CD8-positive, alpha-beta memory T cell (primary cell): ENCODE measurements around the gene GDPD5. TPM values are rescaled to one million over a fixed set of nuclear protein-coding genes. Genes with fewer than 3 reads are reported as not detected.

Experiments
- CTCF ChIA-PET: fragments of 350-600 bp; sonication (Branson Sonifier 250); formaldehyde crosslinking; loops from one replicate; lab custom pipeline; 2021; ENCODE audit warnings: antibody characterized with exemption; lab: Charles Lee
- POLR2A ChIA-PET: fragments of 350-600 bp; sonication (Branson Sonifier 250); formaldehyde crosslinking; loops from one replicate; lab custom pipeline; 2021; ENCODE audit warnings: antibody characterized with exemption; lab: Charles Lee
- DNase-seq, 5 donors: peaks; one replicate each; pipeline versions ENCODE4 v3.0.0 to v3.0.0-alpha.2; 2020 to 2022; ENCODE audit warnings: mixed read lengths in 1 of 5
- H3K27ac ChIP-seq: one replicate; pipeline ENCODE4 v1.7.0; 2013; ENCODE audit warnings: low read depth, mild to moderate bottlenecking, low read length, moderate library complexity
- H3K27me3 ChIP-seq: 2 replicates; pipeline ENCODE4 v1.7.0; 2013; ENCODE audit warnings: low read length, mild to moderate bottlenecking; ENCODE audit not compliant: insufficient read depth, poor library complexity, severe bottlenecking
- H3K36me3 ChIP-seq: 2 replicates; pipeline ENCODE4 v1.7.0; 2013; ENCODE audit warnings: mild to moderate bottlenecking, low read length, moderate library complexity; ENCODE audit not compliant: insufficient read depth
- H3K4me1 ChIP-seq: 2 replicates; pipeline ENCODE4 v1.7.0; 2013; ENCODE audit warnings: mild to moderate bottlenecking, low read length, moderate library complexity; ENCODE audit not compliant: insufficient read depth
- H3K4me3 ChIP-seq: 2 replicates; pipeline ENCODE4 v1.7.0; 2013; ENCODE audit warnings: mild to moderate bottlenecking, low read length
- H3K9me3 ChIP-seq: 2 replicates; pipeline ENCODE4 v1.7.0; 2013; ENCODE audit warnings: mild to moderate bottlenecking, low read length
- H3K27ac Mint-ChIP-seq, 8 donors: one replicate each; pipeline ENCODE4 v1.8.0; 2020 to 2021; ENCODE audit warnings: mixed read lengths in 8 of 8, mild to moderate bottlenecking in 6 of 8, inconsistent platforms in 3 of 8, moderate library complexity in 3 of 8
- H3K27me3 Mint-ChIP-seq, 2 donors: one replicate each; pipeline ENCODE4 v1.8.0; 2020 to 2021; ENCODE audit warnings: mixed read lengths in 2 of 2, mild to moderate bottlenecking in 1 of 2, moderate library complexity in 1 of 2
- H3K36me3 Mint-ChIP-seq, 3 donors: one replicate each; pipeline ENCODE4 v1.8.0; 2020 to 2021; ENCODE audit warnings: mixed read lengths in 3 of 3, inconsistent platforms in 1 of 3, mild to moderate bottlenecking in 1 of 3
- H3K4me1 Mint-ChIP-seq, 3 donors: one replicate each; pipeline ENCODE4 v1.8.0; 2020 to 2021; ENCODE audit warnings: mixed read lengths in 3 of 3, inconsistent platforms in 1 of 3, mild to moderate bottlenecking in 1 of 3
- H3K4me3 Mint-ChIP-seq, 7 donors: one replicate each; pipeline ENCODE4 v1.8.0; 2020 to 2021; ENCODE audit warnings: mixed read lengths in 7 of 7, mild to moderate bottlenecking in 6 of 7, moderate library complexity in 4 of 7, inconsistent platforms in 2 of 7
- H3K9me3 Mint-ChIP-seq, 5 donors: one replicate each; pipeline ENCODE4 v1.8.0; 2020 to 2022; ENCODE audit warnings: mixed read lengths in 5 of 5, mild to moderate bottlenecking in 3 of 5, moderate library complexity in 2 of 5, inconsistent platforms in 1 of 5
- polyA plus RNA-seq: library from polyadenylated mRNA; unstranded; fragments of 300-500 nt; fragmentation: Illumina TruSeq; gene quantifications from one replicate; pipeline ENCODE4 v1.2.3, GENCODE V29; 2021
- total RNA-seq, 2 experiments: library from RNA; stranded (reverse); gene quantifications; one replicate each; pipeline ENCODE4 v1.2.3, GENCODE V29; 2021

Gene GDPD5
- total and polyA plus RNA-seq, 3 experiments from 2014 or later, result 8.9 to 10.4 (median 9.1) TPM

- no peaks in the 10 kb centered on the region for H3K9me3 ChIP-seq
- H3K27me3 Mint-ChIP-seq, result peaks cover 0 to 2% of the 10 kb centered on the region in 2 donors
- ChIA-PET POLR2A (no interaction called here), CTCF (interaction anchor here (0.9 to 3.5 kb wide), 5 partner anchors 10 to 119 kb away, joined by 3 to 14 read pairs (median 3); no protein-coding TSS in a partner anchor)
- no peaks in the 10 kb centered on the region for H3K36me3 ChIP-seq
- H3K4me1 Mint-ChIP-seq, result no peaks in the 10 kb centered on the region
- peaks cover 0 to 7% (median 1%) of the 10 kb centered on the region in 3 donors for H3K36me3 Mint-ChIP-seq
- H3K27me3 ChIP-seq, result no peaks in the 10 kb centered on the region
- no peaks in the 10 kb centered on the region for H3K9me3 Mint-ChIP-seq
- no peak overlapping the region for H3K4me3 ChIP-seq
- H3K27ac ChIP-seq, result no peak overlapping the region
- H3K4me1 ChIP-seq, result no peaks in the 10 kb centered on the region
- H3K27ac Mint-ChIP-seq, result peak overlapping the region in 1 of 8 donors; percentile 21
- no peak overlapping the region for H3K4me3 Mint-ChIP-seq
- no peak for DNase-seq
These were observed 70.8 kb downstream of the GDPD5 start for GRCh38 chr11:75454987-75455386.

- H3K9me3 ChIP-seq, result no peaks in the 10 kb centered on the region
- Mint-ChIP-seq H3K4me1 (no peaks in the 10 kb centered on the region), H3K27me3 (peaks cover 0 to 2% of the 10 kb centered on the region in 2 donors), H3K27ac (peak overlapping the region in 2 of 8 donors; percentile 54 to 58), H3K9me3 (no peaks in the 10 kb centered on the region), H3K36me3 (peaks cover 0 to 6% (median 0%) of the 10 kb centered on the region in 3 donors), H3K4me3 (no peak overlapping the region)
- H3K4me1 ChIP-seq, result no peaks in the 10 kb centered on the region
- no peak for DNase-seq
- no peak overlapping the region for H3K4me3 ChIP-seq
- H3K27ac ChIP-seq, result no peak overlapping the region
- ChIA-PET CTCF (interaction anchor here (1.2 to 3.5 kb wide), 3 partner anchors 9 to 120 kb away, joined by 3 to 14 read pairs (median 6); no protein-coding TSS in a partner anchor), POLR2A (no interaction called here)
- no peaks in the 10 kb centered on the region for H3K36me3 ChIP-seq
- H3K27me3 ChIP-seq, result no peaks in the 10 kb centered on the region
These were observed 71.7 kb downstream of the GDPD5 start for GRCh38 chr11:75453916-75454655.

GRCh38 chr11:75450826-75451821 is 74.6 kb downstream of the GDPD5 start:
- peaks cover 0 to 6% (median 0%) of the 10 kb centered on the region in 3 donors for H3K36me3 Mint-ChIP-seq
- H3K4me3 Mint-ChIP-seq, result no peak overlapping the region
- peaks cover 0 to 2% of the 10 kb centered on the region in 2 donors for H3K27me3 Mint-ChIP-seq
- peak in 1 of 5 donors; percentile 54 for DNase-seq
- Histone ChIP-seq H3K9me3 (no peaks in the 10 kb centered on the region), H3K27me3 (no peaks in the 10 kb centered on the region), H3K4me1 (no peaks in the 10 kb centered on the region), H3K36me3 (no peaks in the 10 kb centered on the region), H3K27ac (no peak overlapping the region), H3K4me3 (no peak overlapping the region)
- no peaks in the 10 kb centered on the region for H3K9me3 Mint-ChIP-seq
- no peak overlapping the region for H3K27ac Mint-ChIP-seq
- H3K4me1 Mint-ChIP-seq, result no peaks in the 10 kb centered on the region
- POLR2A ChIA-PET, result no interaction called here
- CTCF ChIA-PET, result interaction anchor here (1.5 to 2.4 kb wide), 2 partner anchors 71 to 80 kb away, joined by 9 to 12 read pairs; no protein-coding TSS in a partner anchor

GRCh38 chr11:75450236-75450635 is 75.5 kb downstream of the GDPD5 start:
- no peaks in the 10 kb centered on the region for H3K36me3 ChIP-seq
- no peak overlapping the region for H3K4me3 ChIP-seq
- H3K4me1 ChIP-seq, result no peaks in the 10 kb centered on the region
- H3K27me3 ChIP-seq, result no peaks in the 10 kb centered on the region
- Mint-ChIP-seq H3K27me3 (peaks cover 0 to 2% of the 10 kb centered on the region in 2 donors), H3K4me1 (no peaks in the 10 kb centered on the region), H3K27ac (no peak overlapping the region), H3K9me3 (no peaks in the 10 kb centered on the region), H3K36me3 (peaks cover 0 to 4% (median 0%) of the 10 kb centered on the region in 3 donors), H3K4me3 (no peak overlapping the region)
- no peaks in the 10 kb centered on the region for H3K9me3 ChIP-seq
- CTCF ChIA-PET, result interaction anchor here (2.4 kb wide), 1 partner anchor 81 kb away, joined by 12 read pairs; no protein-coding TSS in a partner anchor
- POLR2A ChIA-PET, result no interaction called here
- no peak for DNase-seq
- H3K27ac ChIP-seq, result no peak overlapping the region

GRCh38 chr11:75449776-75450175 is 76.0 kb downstream of the GDPD5 start:
- H3K27ac Mint-ChIP-seq, result peak overlapping the region in 1 of 8 donors; percentile 10
- ChIA-PET POLR2A (no interaction called here), CTCF (interaction anchor here (1.2 kb wide), 2 partner anchors 15 to 82 kb away, joined by 3 to 4 read pairs; no protein-coding TSS in a partner anchor)
- no peaks in the 10 kb centered on the region for H3K27me3 ChIP-seq
- H3K9me3 Mint-ChIP-seq, result no peaks in the 10 kb centered on the region
- H3K4me1 Mint-ChIP-seq, result no peaks in the 10 kb centered on the region
- H3K27ac ChIP-seq, result no peak overlapping the region
- H3K4me3 ChIP-seq, result no peak overlapping the region
- peaks cover 0 to 2% of the 10 kb centered on the region in 2 donors for H3K27me3 Mint-ChIP-seq
- H3K36me3 ChIP-seq, result no peaks in the 10 kb centered on the region
- peaks cover 0 to 4% (median 0%) of the 10 kb centered on the region in 3 donors for H3K36me3 Mint-ChIP-seq
- no peaks in the 10 kb centered on the region for H3K4me1 ChIP-seq
- H3K4me3 Mint-ChIP-seq, result peak overlapping the region in 1 of 7 donors; percentile 54
- no peak for DNase-seq
- no peaks in the 10 kb centered on the region for H3K9me3 ChIP-seq

GRCh38 chr11:75449271-75449670 is 76.5 kb downstream of the GDPD5 start:
- H3K4me3 ChIP-seq, result no peak overlapping the region
- H3K36me3 ChIP-seq, result no peaks in the 10 kb centered on the region
- H3K27ac ChIP-seq, result no peak overlapping the region
- CTCF ChIA-PET, result interaction anchor here (1.2 kb wide), 2 partner anchors 15 to 83 kb away, joined by 3 to 4 read pairs; no protein-coding TSS in a partner anchor
- no peak overlapping the region for H3K4me3 Mint-ChIP-seq
- POLR2A ChIA-PET, result no interaction called here
- H3K4me1 Mint-ChIP-seq, result no peaks in the 10 kb centered on the region
- H3K27me3 Mint-ChIP-seq, result peaks cover 0 to 2% of the 10 kb centered on the region in 2 donors
- no peaks in the 10 kb centered on the region for H3K9me3 ChIP-seq
- H3K36me3 Mint-ChIP-seq, result peaks cover 0 to 4% (median 0%) of the 10 kb centered on the region in 3 donors
- DNase-seq, result no peak
- H3K4me1 ChIP-seq, result no peaks in the 10 kb centered on the region
- H3K27ac Mint-ChIP-seq, result peak overlapping the region in 1 of 8 donors; percentile 87
- no peaks in the 10 kb centered on the region for H3K9me3 Mint-ChIP-seq
- H3K27me3 ChIP-seq, result no peaks in the 10 kb centered on the region

- Histone ChIP-seq H3K4me1 (no peaks in the 10 kb centered on the region), H3K36me3 (no peaks in the 10 kb centered on the region), H3K9me3 (no peaks in the 10 kb centered on the region), H3K4me3 (no peak overlapping the region), H3K27me3 (no peaks in the 10 kb centered on the region), H3K27ac (no peak overlapping the region)
- peaks cover 0 to 3% (median 2%) of the 10 kb centered on the region in 3 donors for H3K36me3 Mint-ChIP-seq
- no peaks in the 10 kb centered on the region for H3K9me3 Mint-ChIP-seq
- no peak overlapping the region for H3K27ac Mint-ChIP-seq
- no peak for DNase-seq
- peaks cover 0 to 5% of the 10 kb centered on the region in 2 donors for H3K27me3 Mint-ChIP-seq
- ChIA-PET POLR2A (no interaction called here), CTCF (no interaction called here)
- no peak overlapping the region for H3K4me3 Mint-ChIP-seq
- H3K4me1 Mint-ChIP-seq, result no peaks in the 10 kb centered on the region
These were observed 78.3 kb downstream of the GDPD5 start for GRCh38 chr11:75447415-75447814.
